HG03175 (cell line): ENCODE measurements around the gene RANBP1.

Experiments
- ATAC-seq: cut with Tn5 transposase; IDR thresholded peaks from one replicate; pipeline ENCODE4 v1.9.1; 2021; ENCODE audit warnings: mild to moderate bottlenecking, moderate library complexity; ENCODE audit not compliant: unreplicated experiment

The RANBP1 gene

GRCh38 chr22:20133930-20134549 is 18.1 kb downstream of the RANBP1 start:
- ATAC-seq: no peak

DNA sequence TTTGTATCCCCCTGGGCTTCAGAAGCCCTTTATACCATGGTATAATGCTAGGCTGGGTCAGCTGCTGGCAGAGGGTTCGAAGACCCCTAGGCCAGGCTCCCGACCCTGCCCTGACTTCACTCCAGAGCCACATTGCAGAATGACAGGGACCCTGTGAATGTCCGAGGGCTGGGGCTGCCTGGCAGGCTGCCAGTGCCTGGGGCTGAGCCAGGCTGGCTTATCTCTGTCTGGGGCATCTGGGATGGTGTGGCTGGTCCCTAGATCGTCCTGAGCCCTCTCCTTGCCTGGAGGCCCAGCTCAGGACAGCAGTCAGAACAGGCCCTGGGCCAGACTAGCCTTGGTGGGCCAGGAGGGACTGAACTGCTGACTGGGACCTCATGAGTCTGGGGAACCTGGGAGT is 19.4 kb downstream of the RANBP1 start:
- ATAC-seq: no peak

GRCh38 chr22:20135806-20136602 is 20.1 kb downstream of the RANBP1 start:
- ATAC-seq: no peak

GRCh38 chr22:20136603-20136873 is 20.6 kb downstream of the RANBP1 start:
- ATAC-seq: no peak

GRCh38 chr22:20137113-20137512 is 21.2 kb downstream of the RANBP1 start:
- ATAC-seq: no peak

- no peak for ATAC-seq
These were observed 21.9 kb downstream of the RANBP1 start for GRCh38 chr22:20137671-20138416.

DNA sequence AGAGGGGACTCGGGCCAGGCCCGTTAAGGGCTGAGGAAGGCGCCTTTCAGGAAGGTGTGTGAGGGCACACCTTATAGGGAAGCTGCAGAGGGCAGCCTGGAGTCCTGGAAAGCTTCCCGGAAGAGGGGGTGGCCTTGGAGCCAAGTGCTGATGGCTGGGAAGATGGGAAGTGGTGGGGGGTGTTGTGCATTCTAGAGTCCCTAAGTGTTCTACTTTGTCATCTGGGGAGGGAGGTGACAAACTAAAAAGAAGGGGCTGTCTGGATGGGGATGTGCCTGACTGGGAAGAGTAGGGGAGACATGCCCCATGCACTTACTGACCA is 22.5 kb downstream of the RANBP1 start:
- ATAC-seq: no peak

- ATAC-seq: no peak
These were observed 23.0 kb downstream of the RANBP1 start for GRCh38 chr22:20138868-20139267.

DNA sequence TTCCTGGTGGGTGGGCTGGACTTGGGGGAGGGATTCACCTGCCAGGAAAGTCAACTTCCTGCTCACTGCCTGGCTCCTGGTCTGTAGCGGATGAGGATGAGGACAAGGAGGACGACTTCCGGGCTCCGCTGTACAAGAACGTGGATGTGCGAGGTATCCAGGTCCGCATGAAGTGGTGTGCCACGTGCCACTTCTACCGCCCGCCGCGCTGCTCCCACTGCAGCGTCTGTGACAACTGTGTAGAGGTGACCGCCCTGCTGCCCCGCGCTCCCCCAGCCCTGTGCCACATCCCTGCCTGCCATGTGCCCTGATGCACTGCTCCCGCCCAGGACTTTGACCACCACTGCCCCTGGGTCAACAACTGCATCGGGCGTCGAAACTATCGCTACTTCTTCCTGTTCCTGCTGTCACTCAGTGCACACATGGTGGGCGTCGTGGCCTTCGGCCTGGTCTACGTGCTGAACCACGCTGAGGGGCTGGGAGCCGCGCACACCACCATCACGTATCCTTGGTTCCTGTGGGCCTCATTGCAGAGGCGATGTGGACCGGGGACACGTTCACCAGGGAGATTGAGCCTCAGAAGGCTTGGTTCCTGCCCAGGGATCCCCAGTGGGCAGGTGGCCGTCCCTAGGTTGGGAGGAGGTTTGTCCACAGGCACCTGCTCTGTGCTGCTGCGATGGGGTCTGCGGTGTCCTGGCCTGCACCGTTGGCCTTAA is 23.6 kb downstream of the RANBP1 start:
- ATAC-seq: no peak

DNA sequence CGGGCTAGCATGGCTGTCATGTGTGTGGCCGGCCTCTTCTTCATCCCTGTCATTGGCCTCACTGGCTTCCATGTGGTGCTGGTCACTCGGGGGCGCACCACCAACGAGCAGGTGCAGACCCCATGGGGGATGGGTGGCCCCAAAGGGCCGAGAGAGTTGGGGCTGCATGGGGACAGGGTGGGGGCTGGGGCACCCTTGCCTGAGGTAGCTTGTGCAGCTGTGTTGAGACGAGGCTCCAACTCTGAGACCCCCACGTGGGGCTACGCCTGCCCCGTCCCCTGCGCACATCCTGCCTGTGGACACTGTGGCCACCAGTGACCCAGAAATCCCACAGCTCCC is 24.2 kb downstream of the RANBP1 start:
- no peak for ATAC-seq

DNA sequence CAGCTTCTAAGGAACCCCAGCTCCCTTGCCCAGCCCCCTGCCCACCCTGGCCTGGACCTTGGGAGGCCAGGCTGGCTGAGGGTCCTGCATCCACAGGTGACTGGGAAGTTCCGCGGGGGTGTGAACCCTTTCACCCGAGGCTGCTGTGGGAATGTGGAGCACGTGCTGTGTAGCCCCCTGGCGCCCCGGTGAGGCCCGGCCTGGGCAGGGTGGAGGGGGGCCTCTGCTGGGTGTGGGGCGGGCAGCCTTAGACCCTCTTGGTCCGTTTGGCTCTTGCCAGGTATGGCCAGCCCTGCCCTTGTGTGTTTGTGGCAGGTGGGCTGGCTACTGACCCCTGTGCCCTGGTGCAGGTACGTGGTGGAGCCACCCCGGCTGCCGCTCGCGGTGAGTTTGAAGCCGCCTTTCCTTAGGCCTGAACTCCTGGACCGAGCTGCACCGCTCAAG is 24.6 kb downstream of the RANBP1 start:
- ATAC-seq: no peak

DNA sequence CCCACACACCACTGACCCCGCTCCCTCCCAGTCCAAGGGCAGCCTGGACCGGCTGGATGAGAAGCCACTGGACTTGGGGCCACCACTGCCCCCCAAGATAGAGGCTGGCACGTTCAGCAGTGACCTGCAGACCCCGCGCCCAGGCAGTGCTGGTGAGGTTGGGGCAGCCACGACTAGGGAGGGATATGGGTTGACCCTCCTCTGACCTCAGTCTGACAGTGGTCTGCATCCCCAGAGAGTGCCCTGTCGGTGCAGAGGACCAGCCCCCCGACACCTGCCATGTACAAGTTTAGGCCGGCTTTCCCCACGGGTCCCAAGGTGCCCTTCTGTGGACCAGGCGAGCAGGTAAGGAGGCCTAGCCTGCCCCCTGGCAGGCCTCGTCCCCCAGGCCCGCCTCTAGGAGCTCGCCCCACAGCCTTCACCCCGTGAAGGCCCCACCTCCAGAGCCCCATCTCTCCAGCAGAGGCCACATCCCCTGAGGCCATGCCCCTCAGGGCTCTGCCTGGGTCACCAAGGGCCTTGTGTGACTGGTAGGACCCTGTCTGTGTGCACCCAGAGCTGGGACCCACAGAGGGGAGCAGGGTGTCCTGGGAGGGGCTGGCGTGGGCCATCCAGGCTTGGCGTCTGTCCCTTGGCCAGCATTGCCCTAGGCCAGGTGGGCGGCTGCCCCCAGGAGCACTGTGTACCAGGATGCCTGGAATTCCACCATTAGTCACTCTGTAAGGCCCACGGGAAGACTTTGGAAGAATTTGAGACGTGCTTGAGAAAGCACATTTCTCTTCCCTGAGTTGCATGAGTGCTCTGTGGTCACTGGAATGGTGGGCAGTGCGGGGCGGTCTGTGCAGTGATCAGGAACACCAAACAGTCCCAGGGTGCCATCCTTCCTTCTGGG is 25.5 kb downstream of the RANBP1 start:
- no peak for ATAC-seq

GRCh38 chr22:20142711-20143621 is 27.1 kb downstream of the RANBP1 start:
- no peak for ATAC-seq

GRCh38 chr22:20143883-20144665 is 28.2 kb downstream of the RANBP1 start:
- ATAC-seq: no peak

DNA sequence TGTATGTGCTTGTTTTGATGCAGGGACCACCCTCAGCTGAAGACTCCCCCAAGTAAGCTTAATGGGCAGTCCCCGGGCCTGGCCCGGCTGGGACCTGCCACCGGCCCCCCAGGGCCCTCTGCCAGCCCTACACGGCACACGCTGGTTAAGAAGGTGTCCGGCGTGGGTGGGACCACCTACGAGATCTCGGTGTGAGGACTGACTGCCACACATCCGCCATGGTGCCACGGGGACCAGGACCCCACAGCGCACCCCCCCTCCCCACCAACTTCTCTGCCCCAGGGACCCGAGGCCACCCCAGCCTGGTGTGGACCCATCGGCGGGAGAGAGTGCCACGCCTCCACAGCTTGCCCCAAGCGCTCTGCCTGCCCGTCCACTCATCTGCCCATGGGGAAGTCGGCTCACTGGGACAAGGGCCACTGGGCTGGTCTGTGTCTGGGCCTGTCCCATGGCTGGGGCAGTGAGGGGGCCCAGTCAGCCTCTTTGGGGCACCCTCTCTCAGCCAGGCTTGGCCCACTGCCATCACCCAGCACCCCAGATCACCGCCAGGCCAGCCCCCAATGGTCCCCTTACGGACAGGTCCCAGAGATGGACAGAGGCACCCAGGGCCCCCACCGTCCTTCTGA is 29.4 kb downstream of the RANBP1 start:
- ATAC-seq: no peak

- ATAC-seq: no peak
These were observed 29.9 kb downstream of the RANBP1 start for GRCh38 chr22:20145832-20146223.

GRCh38 chr22:20146777-20147176 is 30.9 kb downstream of the RANBP1 start:
- no peak for ATAC-seq

- no peak for ATAC-seq
These were observed 31.5 kb downstream of the RANBP1 start for GRCh38 chr22:20147237-20147988.
